NCI-H1694 treated with DMSO at 0.1 percent for 48 hours (cell line): ENCODE results near the gene DLG2.

ENCODE experiments used
- DNase-seq: peaks from one replicate; lab custom pipeline; 2025; lab: John Stamatoyannopoulos, UW

Gene DLG2

GRCh38 chr11:84775503-84775902 lies 851.6 kb downstream of the DLG2 start:
- DNase-seq: no peak

DNA sequence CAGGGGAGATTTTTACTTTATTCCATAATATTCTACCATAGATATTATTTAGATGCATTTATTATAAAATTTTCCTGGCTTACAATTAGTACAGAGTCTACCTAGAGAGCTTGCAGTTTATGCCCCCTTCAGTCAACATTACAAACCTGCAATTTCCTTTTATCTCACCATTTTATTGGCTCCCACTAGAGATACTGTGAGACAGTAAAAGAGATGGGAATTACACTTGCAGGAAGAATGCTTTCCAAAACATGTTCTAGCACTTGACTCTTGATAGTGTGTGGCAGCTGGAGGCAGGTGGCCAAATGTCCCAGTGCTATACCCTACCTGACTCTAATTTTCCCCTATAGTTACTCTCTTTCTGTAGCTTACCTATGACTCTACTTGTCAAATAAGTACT lies 863.2 kb downstream of the DLG2 start:
- DNase-seq: no peak

GRCh38 chr11:84757711-84758110 lies 869.4 kb downstream of the DLG2 start:
- DNase-seq: no peak

DNA sequence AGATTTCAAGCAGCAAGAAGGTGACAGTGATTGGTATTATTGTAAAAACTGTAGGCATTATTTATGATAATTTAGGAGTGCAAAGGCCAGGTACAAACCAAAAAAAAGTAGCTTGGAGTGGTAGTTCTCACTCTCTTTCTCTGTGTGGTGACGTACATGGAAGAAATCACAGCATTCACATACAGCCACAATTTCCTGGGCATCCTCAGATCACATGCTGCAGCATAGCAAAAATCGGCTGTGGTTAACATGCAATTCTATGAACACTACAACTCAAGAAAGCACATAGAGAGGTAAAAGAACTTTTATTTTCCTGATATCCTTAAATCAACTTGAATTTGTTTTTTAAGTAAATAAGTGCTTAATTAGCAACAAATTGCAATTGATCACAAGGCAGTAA lies 875.8 kb downstream of the DLG2 start:
- DNase-seq: no peak

DNA sequence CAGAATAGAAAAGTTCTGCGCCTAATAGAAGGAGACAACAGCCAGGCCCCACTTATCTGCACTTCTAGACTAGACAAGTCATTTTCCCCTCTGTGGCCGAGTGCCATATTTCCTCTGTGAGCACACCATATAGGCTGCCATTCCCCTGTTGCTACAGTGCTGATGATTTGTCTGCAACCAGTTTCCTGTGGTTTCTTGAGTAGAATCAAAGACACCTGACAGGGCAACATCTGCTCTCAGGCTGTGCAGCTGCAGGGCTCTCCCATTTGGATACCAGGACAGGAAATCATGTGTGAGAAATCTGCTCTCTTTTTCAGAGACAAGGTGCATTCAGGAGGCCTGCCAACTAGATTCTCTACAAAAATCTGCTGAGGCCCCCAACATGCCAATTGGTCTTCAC lies 879.3 kb downstream of the DLG2 start:
- DNase-seq: no peak

- DNase-seq: no peak
These were observed 887.1 kb downstream of the DLG2 start for GRCh38 chr11:84740050-84740449.

DNA sequence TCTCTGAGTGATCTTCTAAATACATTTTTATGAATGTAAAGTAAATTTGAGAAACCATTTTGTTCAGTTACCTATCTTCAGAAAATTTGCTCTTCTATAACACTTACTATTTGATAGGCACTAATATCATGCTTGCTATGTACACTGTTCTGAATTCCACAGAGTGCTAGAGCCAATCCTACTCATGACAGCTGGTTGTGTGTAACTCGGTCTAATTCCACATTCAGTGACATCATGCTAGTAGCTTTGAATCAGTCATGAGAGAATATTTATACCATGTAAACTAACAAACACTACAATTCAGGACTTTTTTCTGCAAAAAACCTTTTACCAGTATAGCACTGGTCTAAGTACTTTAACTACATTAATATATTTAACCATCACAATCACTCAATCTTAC lies 902.9 kb downstream of the DLG2 start:
- DNase-seq: no peak

DNA sequence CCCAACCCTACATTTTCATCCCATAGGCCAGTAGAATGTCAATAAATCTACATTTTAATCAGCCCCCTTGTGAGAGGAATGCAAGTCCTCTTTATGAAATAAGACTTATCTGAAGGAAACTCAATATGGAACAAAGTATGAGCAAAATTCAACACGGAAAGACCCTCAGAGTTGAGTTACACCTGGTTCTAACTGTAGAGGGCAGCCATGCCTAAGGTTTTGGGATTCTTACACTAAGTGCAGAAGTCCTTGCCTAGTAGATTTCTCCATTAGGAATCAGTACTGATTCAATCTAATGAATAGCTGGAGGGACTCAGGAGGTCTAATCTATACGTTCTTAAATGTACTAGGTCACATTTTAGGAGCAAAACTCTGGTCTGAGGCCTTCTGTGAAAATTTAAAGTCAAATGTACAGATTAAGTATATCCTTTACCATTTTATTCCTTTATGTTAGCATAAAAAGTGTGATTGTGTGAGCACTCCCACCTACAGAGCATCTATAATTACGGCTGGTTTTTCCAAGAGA lies 904.5 kb downstream of the DLG2 start:
- DNase-seq: no peak

GRCh38 chr11:84721561-84721961 lies 905.6 kb downstream of the DLG2 start:
- DNase-seq: no peak

DNA sequence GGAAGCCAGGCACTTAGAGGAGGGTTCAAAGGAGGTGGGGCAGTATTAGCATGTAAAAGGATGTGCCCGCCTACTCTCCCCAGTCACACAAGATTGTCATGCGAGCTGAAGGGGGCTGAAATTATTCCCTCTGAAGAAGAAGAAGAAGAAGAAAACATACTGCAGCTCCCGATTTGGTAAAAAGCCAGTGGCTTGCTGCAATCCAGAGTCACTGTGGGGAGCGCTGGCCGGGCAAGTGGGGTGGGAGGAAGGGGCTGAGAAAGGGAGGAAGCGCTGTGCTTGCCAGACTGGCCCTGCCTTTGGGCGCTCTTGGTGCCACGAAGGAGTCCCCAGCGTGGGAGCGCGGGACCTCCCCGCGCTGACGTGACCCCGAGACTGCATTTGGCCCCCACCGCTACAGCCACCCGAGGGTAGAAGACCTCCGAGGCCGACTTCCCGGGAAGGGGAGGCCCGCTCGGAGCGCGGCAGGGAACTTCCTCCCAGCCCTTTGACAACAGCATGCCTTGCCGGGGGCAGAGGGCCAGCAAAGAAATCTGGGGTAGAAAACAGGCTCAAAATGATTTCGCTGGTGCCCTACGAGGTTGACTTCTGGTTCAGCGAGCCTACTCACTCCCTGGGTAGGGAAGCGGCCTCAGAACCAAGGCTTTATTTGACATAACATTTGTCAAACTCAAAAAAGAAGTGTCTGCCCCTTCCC lies 906.3 kb downstream of the DLG2 start:
- no peak for DNase-seq

GRCh38 chr11:84719935-84720577 lies 907.1 kb downstream of the DLG2 start:
- DNase-seq: no peak

GRCh38 chr11:84714316-84714780 lies 912.8 kb downstream of the DLG2 start:
- no peak for DNase-seq

GRCh38 chr11:84691830-84692229 lies 935.3 kb downstream of the DLG2 start:
- DNase-seq: no peak

- DNase-seq: no peak
These were observed 939.7 kb downstream of the DLG2 start for GRCh38 chr11:84687433-84687832.

DNA sequence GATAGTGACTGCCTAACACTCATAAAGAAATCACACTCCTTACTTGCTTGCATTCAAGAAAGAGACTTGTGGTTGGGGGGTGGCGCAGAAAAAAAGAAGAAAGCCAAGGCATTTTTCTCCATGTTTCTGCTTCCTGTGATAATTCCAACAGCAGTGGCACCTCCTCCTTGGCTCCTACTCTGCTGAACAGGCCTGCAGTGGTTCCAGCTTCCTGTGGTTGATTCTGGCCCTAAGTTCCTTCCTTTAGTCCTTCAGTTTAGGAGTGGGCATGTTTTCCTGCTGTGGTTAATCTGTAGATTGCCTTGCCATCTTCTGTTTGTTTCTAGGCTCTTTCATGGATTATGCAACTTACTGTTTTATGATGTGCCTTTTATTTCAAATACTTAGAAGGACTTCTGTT lies 940.4 kb downstream of the DLG2 start:
- DNase-seq: no peak

- DNase-seq: no peak
These were observed 941.2 kb downstream of the DLG2 start for GRCh38 chr11:84685976-84686375.

GRCh38 chr11:84685149-84685548 lies 942.0 kb downstream of the DLG2 start:
- no peak for DNase-seq

DNA sequence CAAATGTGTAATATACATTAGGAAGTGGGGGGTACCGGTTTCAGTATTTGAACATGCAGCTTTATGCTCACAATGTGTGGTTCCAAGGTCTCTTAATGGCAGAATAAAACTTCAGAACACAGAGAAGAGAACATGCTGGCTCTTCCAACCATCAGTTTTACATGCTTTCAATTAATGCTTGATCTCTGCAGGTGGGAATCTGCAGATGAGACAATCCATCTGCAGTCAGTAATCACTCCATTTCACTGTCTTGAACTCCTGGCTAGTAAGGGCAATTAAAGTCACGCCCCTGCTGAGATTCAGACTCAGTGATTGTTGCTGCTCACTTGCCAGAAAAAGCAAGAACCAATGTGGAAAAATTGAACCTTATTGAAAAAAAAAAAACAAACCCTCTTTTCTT lies 945.7 kb downstream of the DLG2 start:
- DNase-seq: no peak

DNA sequence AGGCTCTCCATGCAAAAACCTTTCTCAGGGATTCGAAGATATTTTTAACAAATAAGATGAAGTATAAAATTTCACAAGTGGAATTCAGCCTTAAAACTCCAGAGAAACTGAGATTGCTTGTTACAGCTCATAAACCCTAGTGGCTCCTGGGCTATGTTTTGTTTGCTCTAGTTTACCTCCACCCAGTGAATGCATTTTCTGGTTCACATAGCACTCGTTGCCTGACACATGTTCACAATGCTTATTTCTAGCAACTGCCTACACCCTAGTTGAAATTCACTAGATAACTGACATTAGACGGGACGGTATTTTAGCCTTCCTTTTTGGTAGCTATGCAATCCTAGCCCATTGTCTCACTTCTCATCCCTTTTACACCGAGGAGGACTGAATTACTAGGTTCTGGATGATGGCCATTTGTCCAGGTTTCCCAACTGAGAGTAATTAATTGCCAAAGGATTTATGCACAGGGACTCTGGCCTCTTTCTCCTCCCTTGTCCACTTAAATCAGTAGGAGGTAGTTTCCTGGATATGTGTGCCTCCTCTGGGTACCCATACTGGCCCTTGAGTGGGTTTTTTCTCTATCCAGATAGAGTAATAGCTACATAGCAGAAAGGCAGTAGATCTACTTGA lies 951.6 kb downstream of the DLG2 start:
- no peak for DNase-seq

- no peak for DNase-seq
These were observed 953.4 kb downstream of the DLG2 start for GRCh38 chr11:84673753-84674152.

- DNase-seq: no peak
These were observed 955.7 kb downstream of the DLG2 start for GRCh38 chr11:84671325-84671999.

DNA sequence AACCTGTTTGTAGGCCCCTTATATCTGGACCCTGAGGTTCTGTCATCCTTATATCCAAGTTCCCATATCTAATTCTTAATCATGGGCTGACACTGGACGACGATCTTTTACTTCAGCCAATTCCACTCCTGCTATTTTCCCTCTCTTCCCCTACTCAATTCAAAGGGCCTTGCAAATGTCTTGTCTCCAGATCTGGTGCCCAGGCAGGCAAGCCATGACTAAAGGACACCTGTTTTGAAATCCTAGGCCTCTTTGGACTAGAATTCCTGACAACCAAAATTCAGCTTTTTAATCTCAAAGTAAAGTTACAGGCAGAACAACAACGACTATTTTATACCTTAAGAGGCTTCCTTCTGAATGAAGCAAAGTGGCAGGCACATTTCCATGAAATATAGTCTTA lies 963.4 kb downstream of the DLG2 start:
- no peak for DNase-seq
